ENCODE results near the gene FAM13C. TPM values are rescaled to one million over a fixed set of nuclear protein-coding genes. Genes with fewer than 3 reads are reported as not detected.

FAM13C gene
- total RNA-seq, 1 donor from 2014 or later, result 5.9 TPM

GRCh38 chr10:59272061-59272460 is 90.3 kb downstream of the FAM13C start:
- Mint-ChIP-seq H3K27me3 (no peaks in the 10 kb centered on the region), H3K9me3 (ENCODE audit: low read depth) (no peaks in the 10 kb centered on the region), H3K27ac (no peak overlapping the region), H3K4me3 (ENCODE audit: low read depth) (no peak overlapping the region), H3K36me3 (ENCODE audit: insufficient read depth) (peaks cover 4% of the 10 kb centered on the region), H3K4me1 (ENCODE audit: low read depth) (no peaks in the 10 kb centered on the region)
- no peak for TF ChIP-seq CTCF (IDR thresholded peaks at IDR 0.05; ENCODE audit: unreplicated experiment)
- no peak for DNase-seq (ENCODE audit: low spot score, unreplicated experiment)

- Mint-ChIP-seq H3K27me3 (no peaks in the 10 kb centered on the region), H3K4me3 (ENCODE audit: low read depth) (no peak overlapping the region), H3K36me3 (ENCODE audit: insufficient read depth) (peaks cover 4% of the 10 kb centered on the region), H3K9me3 (ENCODE audit: low read depth) (no peaks in the 10 kb centered on the region), H3K27ac (no peak overlapping the region), H3K4me1 (ENCODE audit: low read depth) (no peaks in the 10 kb centered on the region)
- TF ChIP-seq CTCF (IDR thresholded peaks at IDR 0.05; ENCODE audit: unreplicated experiment), result no peak
- DNase-seq (ENCODE audit: low spot score, unreplicated experiment), result no peak
These were observed 91.2 kb downstream of the FAM13C start for GRCh38 chr10:59271160-59271559.

- no peaks in the 10 kb centered on the region for H3K4me1 Mint-ChIP-seq (ENCODE audit: low read depth)
- no peak overlapping the region for H3K4me3 Mint-ChIP-seq (ENCODE audit: low read depth)
- H3K9me3 Mint-ChIP-seq (ENCODE audit: low read depth), result no peaks in the 10 kb centered on the region
- no peak for DNase-seq (ENCODE audit: low spot score, unreplicated experiment)
- no peaks in the 10 kb centered on the region for H3K27me3 Mint-ChIP-seq
- H3K36me3 Mint-ChIP-seq (ENCODE audit: insufficient read depth), result peaks cover 4% of the 10 kb centered on the region
- no peak overlapping the region for H3K27ac Mint-ChIP-seq
- no peak for TF ChIP-seq CTCF (IDR thresholded peaks at IDR 0.05; ENCODE audit: unreplicated experiment)
These were observed 91.9 kb downstream of the FAM13C start for GRCh38 chr10:59270492-59270891.

- Mint-ChIP-seq H3K27me3 (no peaks in the 10 kb centered on the region), H3K36me3 (ENCODE audit: insufficient read depth) (peaks cover 4% of the 10 kb centered on the region), H3K4me3 (ENCODE audit: low read depth) (no peak overlapping the region), H3K27ac (no peak overlapping the region), H3K4me1 (ENCODE audit: low read depth) (no peaks in the 10 kb centered on the region), H3K9me3 (ENCODE audit: low read depth) (no peaks in the 10 kb centered on the region)
- DNase-seq (ENCODE audit: low spot score, unreplicated experiment), result no peak
- no peak for TF ChIP-seq CTCF (IDR thresholded peaks at IDR 0.05; ENCODE audit: unreplicated experiment)
These were observed 92.7 kb downstream of the FAM13C start for GRCh38 chr10:59269651-59270050.

- H3K4me3 Mint-ChIP-seq (ENCODE audit: low read depth), result no peak overlapping the region
- H3K4me1 Mint-ChIP-seq (ENCODE audit: low read depth), result no peaks in the 10 kb centered on the region
- H3K27ac Mint-ChIP-seq, result no peak overlapping the region
- H3K36me3 Mint-ChIP-seq (ENCODE audit: insufficient read depth), result peaks cover 4% of the 10 kb centered on the region
- no peak for DNase-seq (ENCODE audit: low spot score, unreplicated experiment)
- H3K9me3 Mint-ChIP-seq (ENCODE audit: low read depth), result no peaks in the 10 kb centered on the region
- no peaks in the 10 kb centered on the region for H3K27me3 Mint-ChIP-seq
- TF ChIP-seq CTCF (IDR thresholded peaks at IDR 0.05; ENCODE audit: unreplicated experiment), result no peak
These were observed 93.9 kb downstream of the FAM13C start for GRCh38 chr10:59268460-59268859.
